ENCODE measurements around the gene DTD1. TPM values are rescaled to one million over a fixed set of nuclear protein-coding genes. Genes with fewer than 3 reads are reported as not detected.
A peak's percentile ranks its signal among the peaks of the same experiment; 100 is the strongest.

DTD1 gene
- total RNA-seq, 3 donors from 2014 or later, result 10.9 to 18.1 (median 14.1) TPM

GRCh38 chr20:18571578-18571977 lies 16.3 kb upstream of the DTD1 start:
- no peak overlapping the region for H3K4me3 ChIP-seq
- H3K36me3 ChIP-seq (ENCODE audit: low read depth), result no peaks in the 10 kb centered on the region
- intact Hi-C loops (cut with DNase I, micrococcal nuclease), result no loop called here
- H3K4me1 ChIP-seq (ENCODE audit: low read depth), result peaks cover 1% of the 10 kb centered on the region
- ATAC-seq (no peak), DNase-seq (no peak)
- TF ChIP-seq CTCF (IDR thresholded peaks at IDR 0.05), result no peak
- H3K9me3 ChIP-seq, result no peaks in the 10 kb centered on the region

GRCh38 chr20:18577942-18578341 lies 9.9 kb upstream of the DTD1 start:
- H3K36me3 ChIP-seq (ENCODE audit: low read depth), result no peaks in the 10 kb centered on the region
- DNase-seq (no peak), ATAC-seq (no peak)
- H3K4me3 ChIP-seq, result no peak overlapping the region
- H3K9me3 ChIP-seq, result no peaks in the 10 kb centered on the region
- no peaks in the 10 kb centered on the region for H3K4me1 ChIP-seq (ENCODE audit: low read depth)
- TF ChIP-seq CTCF (IDR thresholded peaks at IDR 0.05), result no peak
- intact Hi-C loops (cut with DNase I, micrococcal nuclease), result no loop called here

- TF ChIP-seq CTCF (IDR thresholded peaks at IDR 0.05), result no peak
- H3K9me3 ChIP-seq, result no peaks in the 10 kb centered on the region
- H3K36me3 ChIP-seq (ENCODE audit: low read depth), result no peaks in the 10 kb centered on the region
- no peaks in the 10 kb centered on the region for H3K4me1 ChIP-seq (ENCODE audit: low read depth)
- intact Hi-C loops (cut with DNase I, micrococcal nuclease), result no loop called here
- no peak overlapping the region for H3K4me3 ChIP-seq
- DNase-seq, result no peak
- ATAC-seq, result no peak
Observed at GRCh38 chr20:18578581-18578980, 9.3 kb upstream of the DTD1 start.

GRCh38 chr20:18580012-18580411 lies 7.8 kb upstream of the DTD1 start:
- H3K36me3 ChIP-seq (ENCODE audit: low read depth), result no peaks in the 10 kb centered on the region
- intact Hi-C loops (cut with DNase I, micrococcal nuclease), result no loop called here
- H3K9me3 ChIP-seq, result no peaks in the 10 kb centered on the region
- H3K4me3 ChIP-seq, result no peak overlapping the region
- no peak for TF ChIP-seq CTCF (IDR thresholded peaks at IDR 0.05)
- ATAC-seq (no peak), DNase-seq (no peak)
- no peaks in the 10 kb centered on the region for H3K4me1 ChIP-seq (ENCODE audit: low read depth)

GRCh38 chr20:18585134-18585533 lies 2.7 kb upstream of the DTD1 start:
- no peak for TF ChIP-seq CTCF (IDR thresholded peaks at IDR 0.05)
- no peaks in the 10 kb centered on the region for H3K9me3 ChIP-seq
- intact Hi-C loops (cut with DNase I, micrococcal nuclease), result no loop called here
- H3K36me3 ChIP-seq (ENCODE audit: low read depth), result no peaks in the 10 kb centered on the region
- peaks cover 6% of the 10 kb centered on the region for H3K4me1 ChIP-seq (ENCODE audit: low read depth)
- DNase-seq (no peak), ATAC-seq (no peak)
- no peak overlapping the region for H3K4me3 ChIP-seq

- no peak for ATAC-seq
- peak in 1 of 3 donors; percentile 31 for DNase-seq
- Histone ChIP-seq H3K4me1 (ENCODE audit: low read depth) (peaks cover 6% of the 10 kb centered on the region), H3K36me3 (ENCODE audit: low read depth) (no peaks in the 10 kb centered on the region), H3K4me3 (peak overlapping the region; percentile 75), H3K9me3 (no peaks in the 10 kb centered on the region)
- TF ChIP-seq CTCF (IDR thresholded peaks at IDR 0.05), result no peak
- intact Hi-C loops (cut with DNase I, micrococcal nuclease), result no loop called here
Observed at GRCh38 chr20:18588574-18588933, 700 bp downstream of the DTD1 start.

Data from mucosa of descending colon (tissue), 3 donors.